K562 (cell line): Measurements from ENCODE around the gene PPP2R5A. TPM values are rescaled to one million over a fixed set of nuclear protein-coding genes. Genes with fewer than 3 reads are reported as not detected.

ENCODE experiments used
- ARNT ChIP-seq, 2 experiments: fragments of 450-650 bp; IDR thresholded peaks; 2 replicates each; pipeline ENCODE4 v1.6.1; 2016; ENCODE audit warnings: mild to moderate bottlenecking in 1 of 2
- CBFB ChIP-seq: sonication (generic); formaldehyde crosslinking; IDR thresholded peaks from 2 replicates; pipeline ENCODE4 v1.4.0; 2020; ENCODE audit warnings: mild to moderate bottlenecking, missing genetic modification reagents
- CBX1 ChIP-seq: sonication (generic); IDR thresholded peaks from 2 replicates; pipeline ENCODE4 v1.6.1; 2016; ENCODE audit warnings: antibody characterized with exemption, low read depth, mild to moderate bottlenecking
- CBX5 ChIP-seq: IDR thresholded peaks from 2 replicates; pipeline ENCODE4 v1.6.1; 2014; ENCODE audit warnings: low read depth, borderline replicate concordance
- CUX1 ChIP-seq: fragments of 200-800 bp; sonication (Bioruptor generic); IDR thresholded peaks from 2 replicates; pipeline ENCODE4 v1.6.1; 2016; ENCODE audit warnings: missing genetic modification characterization, missing compliant biosample characterization
- EP300 ChIP-seq: IDR thresholded peaks from 2 replicates; pipeline ENCODE4 v1.6.1; 2012; ENCODE audit warnings: low read length, improper control_type of control experiment
- FOXP1 ChIP-seq: sonication (generic); formaldehyde crosslinking; IDR thresholded peaks from 2 replicates; pipeline ENCODE4 v1.8.0; 2022; ENCODE audit warnings: mild to moderate bottlenecking, missing genetic modification reagents
- JUN ChIP-seq, 2 experiments: sonication (generic) in 1 of 2; formaldehyde crosslinking in 1 of 2; IDR thresholded peaks; 2 replicates each; pipeline versions ENCODE4 v1.6.1 to v1.8.0; 2012 to 2022; ENCODE audit warnings: borderline replicate concordance in 2 of 2, mild to moderate bottlenecking in 2 of 2, improper control_type of control experiment in 1 of 2, low read depth in 1 of 2, low read length in 1 of 2, missing genetic modification reagents in 1 of 2
- MED1 ChIP-seq: sonication (generic); formaldehyde crosslinking; IDR thresholded peaks from 2 replicates; pipeline ENCODE4 v1.8.1; 2023; ENCODE audit warnings: missing genetic modification reagents, borderline replicate concordance
- PHF20 ChIP-seq: fragments of 450-650 bp; IDR thresholded peaks from 2 replicates; pipeline ENCODE4 v1.6.1; 2018; ENCODE audit not compliant: partially characterized antibody
- PYGO2 ChIP-seq: fragments of 450-650 bp; IDR thresholded peaks from 2 replicates; pipeline ENCODE4 v1.6.1; 2016; ENCODE audit warnings: mild to moderate bottlenecking, missing genetic modification characterization, moderate library complexity, missing compliant biosample characterization
- ZNF121 ChIP-seq: sonication (generic); formaldehyde crosslinking; conservative IDR thresholded peaks from 2 replicates; pipeline ENCODE4 v1.8.0; 2022; ENCODE audit warnings: missing genetic modification reagents
- ZNF280A ChIP-seq: fragments of 450-650 bp; IDR thresholded peaks from 2 replicates; pipeline ENCODE4 v1.6.1; 2018; ENCODE audit warnings: mild to moderate bottlenecking, low read depth; ENCODE audit not compliant: partially characterized antibody
- ZNF445 ChIP-seq: fragments of 250-450 bp; sonication (Bioruptor Pico); IDR thresholded peaks from 2 replicates; pipeline ENCODE4 v1.4.0; 2020; ENCODE audit warnings: low read depth, mild to moderate bottlenecking, moderate library complexity
- ZNF699 ChIP-seq: fragments of 250-450 bp; sonication (Bioruptor Pico); IDR thresholded peaks from 2 replicates; pipeline ENCODE4 v1.8.0; 2021; ENCODE audit warnings: mild to moderate bottlenecking, moderate library complexity; ENCODE audit not compliant: insufficient replicate concordance
- ZNF780A ChIP-seq: fragments of 250-450 bp; sonication (Bioruptor Pico); IDR thresholded peaks from 2 replicates; pipeline ENCODE4 v1.5.0; 2021; ENCODE audit warnings: mild to moderate bottlenecking
- ZNF785 ChIP-seq: fragments of 250-450 bp; sonication (Bioruptor Pico); IDR thresholded peaks from 2 replicates; pipeline ENCODE4 v1.4.0; 2020; ENCODE audit warnings: mild to moderate bottlenecking
- polyA plus RNA-seq, 8 experiments: library from polyadenylated mRNA; depleted of rRNA in 4 of 8; stranded (reverse) in 5 of 8; unstranded in 3 of 8; fragments of >200 nt; fragmentation: Nextera tagmentation in 2 of 8; fragmentation: Illumina TruSeq in 1 of 8; extraction: Ambion mirVana in 2 of 8; extraction: Trizol in 1 of 8; gene quantifications; 2 replicates each; pipeline versions ENCODE4 v1.2.1 to v1.2.3, GENCODE V29; 2011 to 2014; ENCODE audit warnings: inconsistent platforms in 1 of 8, missing spikeins in 1 of 8
- total RNA-seq, 7 experiments: library from RNA; depleted of rRNA in 6 of 7; stranded (reverse); fragments of >200 nt in 6 of 7; fragmentation: Illumina TruSeq in 2 of 7; extraction: Trizol in 2 of 7; gene quantifications; 2 replicates each; pipeline versions ENCODE4 v1.2.1 to v1.2.3, GENCODE V29; 2011 to 2021; ENCODE audit warnings: low replicate concordance in 1 of 7
- TF ChIP-seq, protein P1 (sequence below): sonication (generic); formaldehyde crosslinking; IDR thresholded peaks from 2 replicates; pipeline ENCODE4 v1.8.1; 2023; ENCODE audit warnings: mild to moderate bottlenecking, missing genetic modification reagents
- TF ChIP-seq, protein P2 (sequence below): sonication (generic); formaldehyde crosslinking; IDR thresholded peaks from 2 replicates; pipeline ENCODE4 v1.8.0; 2022; ENCODE audit warnings: mild to moderate bottlenecking, low read depth, missing genetic modification reagents

PPP2R5A gene
- total and polyA plus RNA-seq, 9 of the 15 experiments (the other 6 are each of a cell fraction or from before 2014, with no cell fraction given): 26.9 to 106 (median 64.3) TPM

DNA sequence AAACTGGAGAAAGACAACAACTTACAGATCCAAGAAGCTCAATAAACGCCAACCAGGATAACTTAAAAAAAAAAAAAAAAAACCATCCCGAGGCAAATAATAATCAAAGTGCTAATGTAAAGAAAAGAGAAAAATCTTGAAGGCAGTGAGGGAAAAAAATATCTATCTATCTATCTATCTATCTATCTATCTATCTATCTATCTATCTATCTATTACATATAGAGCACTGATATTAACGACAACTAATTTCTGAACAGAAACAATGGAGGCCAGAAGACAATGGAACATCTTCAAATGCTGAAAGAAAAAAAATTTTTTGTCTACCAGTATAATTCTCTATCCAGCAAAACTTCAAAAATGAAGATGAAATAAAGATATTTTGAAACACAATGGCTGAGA lies 111.4 kb downstream of the PPP2R5A start (continued):
- TF ChIP-seq PHF20 (no peak), ZNF280A (peak; percentile 34), ZNF785 (CRISPR knock-in tag) (no peak), MED1 (CRISPR knock-in tag) (no peak), CBX1 (no peak), FOXP1 (no peak), PYGO2 (tag) (no peak), ZNF699 (CRISPR knock-in tag) (no peak), ARNT (IDR thresholded peaks at IDR 0.05) (0 out of 4 replicates have a peak, but pooled peaks of 1 of the 2 experiments have one; percentile 38), CBX5 (peak; percentile 61; the same call in 1 of the 2 replicates), CBFB (CRISPR knock-in tag) (no peak), ZNF121 (CRISPR knock-in tag) (no peak), JUN (IDR thresholded peaks at IDR 0.05; ENCODE audit: borderline replicate concordance, low read depth, low read length) (no peak), JUN (CRISPR knock-in tag; IDR thresholded peaks at IDR 0.05; ENCODE audit: borderline replicate concordance) (no peak), ZNF445 (no peak), ZNF780A (no peak), EP300 (no peak), CUX1 (no peak)
- TF ChIP-seq, protein P1, sequence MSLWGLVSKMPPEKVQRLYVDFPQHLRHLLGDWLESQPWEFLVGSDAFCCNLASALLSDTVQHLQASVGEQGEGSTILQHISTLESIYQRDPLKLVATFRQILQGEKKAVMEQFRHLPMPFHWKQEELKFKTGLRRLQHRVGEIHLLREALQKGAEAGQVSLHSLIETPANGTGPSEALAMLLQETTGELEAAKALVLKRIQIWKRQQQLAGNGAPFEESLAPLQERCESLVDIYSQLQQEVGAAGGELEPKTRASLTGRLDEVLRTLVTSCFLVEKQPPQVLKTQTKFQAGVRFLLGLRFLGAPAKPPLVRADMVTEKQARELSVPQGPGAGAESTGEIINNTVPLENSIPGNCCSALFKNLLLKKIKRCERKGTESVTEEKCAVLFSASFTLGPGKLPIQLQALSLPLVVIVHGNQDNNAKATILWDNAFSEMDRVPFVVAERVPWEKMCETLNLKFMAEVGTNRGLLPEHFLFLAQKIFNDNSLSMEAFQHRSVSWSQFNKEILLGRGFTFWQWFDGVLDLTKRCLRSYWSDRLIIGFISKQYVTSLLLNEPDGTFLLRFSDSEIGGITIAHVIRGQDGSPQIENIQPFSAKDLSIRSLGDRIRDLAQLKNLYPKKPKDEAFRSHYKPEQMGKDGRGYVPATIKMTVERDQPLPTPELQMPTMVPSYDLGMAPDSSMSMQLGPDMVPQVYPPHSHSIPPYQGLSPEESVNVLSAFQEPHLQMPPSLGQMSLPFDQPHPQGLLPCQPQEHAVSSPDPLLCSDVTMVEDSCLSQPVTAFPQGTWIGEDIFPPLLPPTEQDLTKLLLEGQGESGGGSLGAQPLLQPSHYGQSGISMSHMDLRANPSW (CRISPR knock-in tag): no peak
- TF ChIP-seq, protein P2, sequence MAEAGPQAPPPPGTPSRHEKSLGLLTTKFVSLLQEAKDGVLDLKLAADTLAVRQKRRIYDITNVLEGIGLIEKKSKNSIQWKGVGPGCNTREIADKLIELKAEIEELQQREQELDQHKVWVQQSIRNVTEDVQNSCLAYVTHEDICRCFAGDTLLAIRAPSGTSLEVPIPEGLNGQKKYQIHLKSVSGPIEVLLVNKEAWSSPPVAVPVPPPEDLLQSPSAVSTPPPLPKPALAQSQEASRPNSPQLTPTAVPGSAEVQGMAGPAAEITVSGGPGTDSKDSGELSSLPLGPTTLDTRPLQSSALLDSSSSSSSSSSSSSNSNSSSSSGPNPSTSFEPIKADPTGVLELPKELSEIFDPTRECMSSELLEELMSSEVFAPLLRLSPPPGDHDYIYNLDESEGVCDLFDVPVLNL (CRISPR knock-in tag): no peak
